Peyer's patch (tissue), 4 donors: ENCODE results near the gene INPP5F.

ENCODE experiments used
- CTCF ChIP-seq, 6 experiments: fragments of 450-650 bp in 4 of 6; fragments of 200-600 bp in 2 of 6; sonication (generic) in 1 of 6; IDR thresholded peaks; one replicate each; pipeline ENCODE4 v1.5.1; 2017 to 2019; ENCODE audit warnings: antibody characterized with exemption in 6 of 6, mild to moderate bottlenecking in 3 of 6, moderate library complexity in 1 of 6
- POLR2A ChIP-seq, 2 donors: fragments of 450-650 bp; IDR thresholded peaks; one replicate each; pipeline ENCODE4 v1.5.1; 2017; ENCODE audit warnings: antibody characterized with exemption in 2 of 2, mild to moderate bottlenecking in 2 of 2, moderate library complexity in 2 of 2

- TF ChIP-seq POLR2A (IDR thresholded peaks at IDR 0.05) (no peak), CTCF (IDR thresholded peaks at IDR 0.05) (no peak)
Measured at GRCh38 chr10:119778776-119779445, 53.1 kb downstream of the INPP5F start.
